Esophagus squamous epithelium (tissue), 5 donors: ENCODE results near the gene LUZP1. TPM values are rescaled to one million over a fixed set of nuclear protein-coding genes. Genes with fewer than 3 reads are reported as not detected.

ENCODE experiments used
- DNase-seq: peaks from one replicate; lab custom pipeline; 2025; lab: John Stamatoyannopoulos, UW
- H3K27ac ChIP-seq, 4 donors: fragments of 200-600 bp; sonication (generic); one replicate each; pipeline ENCODE4 v1.5.1; 2016 to 2019; ENCODE audit warnings: mild to moderate bottlenecking in 1 of 4
- H3K27me3 ChIP-seq, 4 donors: fragments of 200-600 bp; sonication (generic); 1 replicate in 3 of 4; 2 replicates in 1 of 4; pipeline versions ENCODE4 v1.5.1 to v1.6.0; 2017 to 2021; ENCODE audit warnings: antibody characterized with exemption in 1 of 4
- H3K36me3 ChIP-seq, 3 donors: fragments of 200-600 bp; sonication (generic); one replicate each; pipeline ENCODE4 v1.5.1; 2016 to 2019
- H3K4me1 ChIP-seq, 3 donors: fragments of 200-600 bp; sonication (generic); one replicate each; pipeline ENCODE4 v1.5.1; 2017 to 2019
- H3K4me3 ChIP-seq, 4 donors: fragments of 200-600 bp; sonication (generic); 1 replicate in 3 of 4; 2 replicates in 1 of 4; pipeline ENCODE4 v1.5.1; 2016 to 2019; ENCODE audit warnings: mild to moderate bottlenecking in 2 of 4, moderate library complexity in 1 of 4
- H3K9me3 ChIP-seq, 3 donors: fragments of 200-600 bp; sonication (generic); one replicate each; pipeline ENCODE4 v1.5.1; 2016 to 2019
- POLR2A ChIP-seq, 4 donors: fragments of 450-650 bp; IDR thresholded peaks; one replicate each; pipeline ENCODE4 v1.6.1; 2017; ENCODE audit warnings: antibody characterized with exemption in 4 of 4, mild to moderate bottlenecking in 4 of 4, moderate library complexity in 3 of 4
- WGBS, 2 donors: methylation state at CpG; one replicate each; pipeline ENCODE4 v1.1.5; 2018; 5-methylcytosine and 5-hydroxymethylcytosine counted together
- intact Hi-C: fragments of 100-400 bp; cut with DNase I; formaldehyde crosslinking; loops from one replicate; pipeline ENCODE4 v1.15.0; 2022
- total RNA-seq, 4 donors: library from RNA; depleted of rRNA; stranded (reverse); fragments of >200 nt; gene quantifications; one replicate each; pipeline ENCODE4 v1.1.0, GENCODE V29; 2016
- TF ChIP-seq, protein P1 (sequence below), 6 experiments: fragments of 450-650 bp in 4 of 6; fragments of 200-600 bp in 2 of 6; sonication (generic) in 2 of 6; IDR thresholded peaks; one replicate each; pipeline ENCODE4 v1.5.1; 2016 to 2019; ENCODE audit warnings: antibody characterized with exemption in 6 of 6, mild to moderate bottlenecking in 4 of 6, moderate library complexity in 4 of 6
- donor health status: DM: yes; HTN: yes; CAD: no.

The LUZP1 gene
- total RNA-seq, 4 donors from 2014 or later: 16.9 to 18.7 (median 17.9) TPM

DNA sequence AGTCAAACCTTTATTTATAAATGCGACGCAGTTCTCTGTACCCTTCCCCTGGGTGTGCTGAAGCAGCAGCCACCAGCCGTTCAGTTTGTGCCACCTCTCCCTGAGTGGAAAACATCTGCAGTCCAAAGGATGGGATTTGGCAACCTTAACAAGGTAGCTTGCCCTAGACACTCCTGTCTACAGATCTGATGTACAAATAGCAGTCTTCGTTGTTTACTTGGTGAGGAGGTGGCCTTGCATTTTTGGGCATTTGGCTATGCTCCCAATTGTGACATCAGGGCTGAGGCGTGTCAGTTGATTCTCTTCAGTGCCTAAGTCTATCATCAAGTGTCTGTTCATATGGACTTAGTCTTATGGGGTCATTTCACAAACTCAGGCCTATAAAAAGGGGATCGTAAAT is 89.6 kb downstream of the LUZP1 start:
- intact Hi-C loops: no loop called here
- Histone ChIP-seq H3K9me3 (no peaks in the 10 kb centered on the region), H3K4me1 (peaks cover 0 to 4% (median 0%) of the 10 kb centered on the region in 3 donors), H3K4me3 (no peak overlapping the region), H3K27ac (no peak overlapping the region), H3K36me3 (peaks cover 0 to 91% (median 35%) of the 10 kb centered on the region in 3 donors), H3K27me3 (no peaks in the 10 kb centered on the region)
- 72 to 74% methylated on average over 5 of the region's 6 CpGs for WGBS, 2 donors
- no peak for DNase-seq
- no peak for TF ChIP-seq POLR2A (IDR thresholded peaks at IDR 0.05)
- TF ChIP-seq, protein P1, sequence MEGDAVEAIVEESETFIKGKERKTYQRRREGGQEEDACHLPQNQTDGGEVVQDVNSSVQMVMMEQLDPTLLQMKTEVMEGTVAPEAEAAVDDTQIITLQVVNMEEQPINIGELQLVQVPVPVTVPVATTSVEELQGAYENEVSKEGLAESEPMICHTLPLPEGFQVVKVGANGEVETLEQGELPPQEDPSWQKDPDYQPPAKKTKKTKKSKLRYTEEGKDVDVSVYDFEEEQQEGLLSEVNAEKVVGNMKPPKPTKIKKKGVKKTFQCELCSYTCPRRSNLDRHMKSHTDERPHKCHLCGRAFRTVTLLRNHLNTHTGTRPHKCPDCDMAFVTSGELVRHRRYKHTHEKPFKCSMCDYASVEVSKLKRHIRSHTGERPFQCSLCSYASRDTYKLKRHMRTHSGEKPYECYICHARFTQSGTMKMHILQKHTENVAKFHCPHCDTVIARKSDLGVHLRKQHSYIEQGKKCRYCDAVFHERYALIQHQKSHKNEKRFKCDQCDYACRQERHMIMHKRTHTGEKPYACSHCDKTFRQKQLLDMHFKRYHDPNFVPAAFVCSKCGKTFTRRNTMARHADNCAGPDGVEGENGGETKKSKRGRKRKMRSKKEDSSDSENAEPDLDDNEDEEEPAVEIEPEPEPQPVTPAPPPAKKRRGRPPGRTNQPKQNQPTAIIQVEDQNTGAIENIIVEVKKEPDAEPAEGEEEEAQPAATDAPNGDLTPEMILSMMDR (IDR thresholded peaks at IDR 0.05): no peak

DNA sequence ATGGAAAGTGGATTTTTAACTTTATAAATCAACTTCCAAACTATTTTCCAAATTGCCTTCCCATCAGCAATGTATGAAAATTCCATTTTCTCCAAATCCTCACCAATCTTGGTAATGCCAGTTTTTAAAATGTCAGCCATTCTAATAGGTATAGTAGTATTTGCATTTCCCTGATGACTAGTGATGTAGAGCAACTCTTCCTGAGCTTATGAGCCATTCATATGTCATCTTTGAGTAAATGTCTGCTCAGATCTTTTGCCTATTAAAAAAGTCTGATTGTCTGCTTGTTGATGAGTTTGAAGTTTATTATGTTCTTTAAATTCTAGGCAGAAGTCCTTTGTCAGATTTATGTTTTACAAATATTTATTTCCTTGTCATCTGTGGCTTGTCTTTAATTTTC is 94.6 kb downstream of the LUZP1 start:
- H3K9me3 ChIP-seq: no peaks in the 10 kb centered on the region
- no peak for DNase-seq
- no peak for TF ChIP-seq POLR2A (IDR thresholded peaks at IDR 0.05)
- TF ChIP-seq, protein P1 (IDR thresholded peaks at IDR 0.05): no peak
- no peaks in the 10 kb centered on the region for H3K4me1 ChIP-seq
- no peaks in the 10 kb centered on the region for H3K27me3 ChIP-seq
- peaks cover 0 to 91% (median 12%) of the 10 kb centered on the region in 3 donors for H3K36me3 ChIP-seq
- intact Hi-C loops: no loop called here
- H3K4me3 ChIP-seq: no peak overlapping the region
- no peak overlapping the region for H3K27ac ChIP-seq

DNA sequence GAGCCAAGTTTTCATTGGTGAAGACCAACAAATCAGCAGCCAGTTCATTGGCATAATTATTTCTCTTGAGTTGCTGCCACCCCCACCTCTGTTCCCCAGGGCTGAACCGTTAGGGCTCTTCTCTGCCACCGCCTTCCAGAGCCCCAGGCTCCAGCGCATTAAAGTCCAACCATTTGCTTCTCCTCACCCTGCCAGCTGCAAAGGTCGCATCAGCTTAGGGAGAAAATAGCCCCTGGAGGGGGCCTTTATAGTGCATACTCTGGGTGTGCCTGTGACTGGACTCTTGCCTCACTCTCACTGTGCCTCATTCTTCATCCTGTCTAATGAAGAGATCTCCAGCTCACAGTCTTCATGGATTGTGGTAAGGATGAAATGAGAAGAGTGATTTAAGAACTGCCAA is 99.0 kb downstream of the LUZP1 start:
- intact Hi-C loops: no loop called here
- no peaks in the 10 kb centered on the region for H3K4me1 ChIP-seq
- no peak for DNase-seq
- peaks cover 0 to 98% (median 4%) of the 10 kb centered on the region in 3 donors for H3K36me3 ChIP-seq
- no peaks in the 10 kb centered on the region for H3K9me3 ChIP-seq
- H3K27me3 ChIP-seq: no peaks in the 10 kb centered on the region
- H3K4me3 ChIP-seq: no peak overlapping the region
- no peak overlapping the region for H3K27ac ChIP-seq
- no peak for TF ChIP-seq POLR2A (IDR thresholded peaks at IDR 0.05)
- TF ChIP-seq, protein P1 (IDR thresholded peaks at IDR 0.05): no peak
- 90 to 95% methylated on average over 4 of the region's 4 CpGs for WGBS, 2 donors

DNA sequence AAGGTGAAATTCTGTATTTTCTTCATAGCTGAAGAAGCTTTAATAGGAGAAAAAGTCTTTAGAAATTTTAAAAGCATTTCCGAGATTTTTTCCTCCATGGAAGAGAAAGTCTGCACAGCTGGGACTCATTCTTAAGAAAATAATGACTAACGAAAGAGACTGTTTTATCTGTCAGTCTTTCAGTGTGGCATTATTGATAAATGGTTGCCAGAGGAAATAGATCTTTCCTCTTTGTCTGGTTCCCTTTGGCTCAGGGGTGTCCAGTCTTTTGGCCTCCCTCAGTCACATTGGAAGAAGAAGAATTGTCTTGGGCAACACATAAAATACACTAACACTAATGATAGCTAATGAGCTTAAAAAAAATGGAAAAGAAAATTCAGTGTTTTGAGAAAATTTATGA is 99.5 kb downstream of the LUZP1 start:
- Histone ChIP-seq H3K27ac (no peak overlapping the region), H3K4me1 (no peaks in the 10 kb centered on the region), H3K27me3 (no peaks in the 10 kb centered on the region), H3K36me3 (peaks cover 0 to 100% (median 4%) of the 10 kb centered on the region in 3 donors), H3K9me3 (no peaks in the 10 kb centered on the region), H3K4me3 (no peak overlapping the region)
- TF ChIP-seq, protein P1 (IDR thresholded peaks at IDR 0.05): no peak
- TF ChIP-seq POLR2A (IDR thresholded peaks at IDR 0.05): no peak
- intact Hi-C loops: no loop called here
- WGBS, 2 donors: 92 to 97% methylated on average over 2 of the region's 2 CpGs
- no peak for DNase-seq

DNA sequence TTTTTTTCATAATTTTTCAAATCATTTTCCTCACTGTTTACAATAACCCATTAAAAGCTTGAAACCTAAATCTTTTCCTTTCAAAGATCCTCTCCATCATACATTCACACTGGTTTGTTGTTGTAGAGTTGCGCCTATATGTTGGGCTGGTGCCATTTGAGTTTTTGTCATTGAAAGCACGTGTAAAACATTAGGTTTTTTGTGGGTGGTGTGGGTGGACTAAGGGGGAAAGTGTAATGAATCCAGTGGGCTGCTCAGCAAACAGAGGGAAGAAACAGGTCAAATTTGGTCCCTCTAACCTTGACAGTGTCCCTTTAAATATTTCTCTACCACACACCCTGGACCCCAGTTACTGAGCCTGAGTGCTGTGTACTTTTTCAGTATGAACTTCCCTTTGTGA is 102.6 kb downstream of the LUZP1 start:
- DNase-seq: no peak
- TF ChIP-seq POLR2A (IDR thresholded peaks at IDR 0.05): no peak
- TF ChIP-seq, protein P1 (IDR thresholded peaks at IDR 0.05): no peak
- Histone ChIP-seq H3K36me3 (peaks cover 0 to 100% (median 9%) of the 10 kb centered on the region in 3 donors), H3K9me3 (no peaks in the 10 kb centered on the region), H3K27me3 (no peaks in the 10 kb centered on the region), H3K4me1 (no peaks in the 10 kb centered on the region), H3K27ac (no peak overlapping the region), H3K4me3 (no peak overlapping the region)
- 86 to 92% methylated on average over 2 of the region's 2 CpGs for WGBS, 2 donors
- intact Hi-C loops: no loop called here
